MCF 10A (cell line): Measurements from ENCODE around the gene TNNT2. TPM values are rescaled to one million over a fixed set of nuclear protein-coding genes. Genes with fewer than 3 reads are reported as not detected.

Source experiments
- BruUV-seq: library from RNA; stranded (reverse); fragments of 400-500 nt; replicated peaks from 2 replicates; lab custom pipeline; 2021; lab: Mats Ljungman, UMichigan
- CTCF ChIA-PET: fragments of 300-600 bp; sonication (Branson Sonifier 250); formaldehyde crosslinking; extraction: SDS; loops from one replicate; lab custom pipeline; 2021; ENCODE audit warnings: antibody characterized with exemption, inconsistent platforms; lab: Yijun Ruan, JAX
- POLR2A ChIA-PET: fragments of 300-600, 350-650 bp; sonication (Branson Sonifier 250); formaldehyde crosslinking; extraction: SDS; loops from one replicate; lab custom pipeline; 2020; ENCODE audit warnings: antibody characterized with exemption, inconsistent platforms; lab: Yijun Ruan, JAX
- DNase-seq: peaks from one replicate; pipeline ENCODE4 v3.0.0-alpha.2; 2018; ENCODE audit not compliant: unreplicated experiment
- H3K27ac Mint-ChIP-seq: one replicate; pipeline ENCODE4 v1.8.0; 2022; ENCODE audit warnings: mild to moderate bottlenecking, low read depth, mixed read lengths; ENCODE audit not compliant: unreplicated experiment
- H3K27me3 Mint-ChIP-seq: one replicate; pipeline ENCODE4 v1.8.0; 2022; ENCODE audit warnings: mixed read lengths; ENCODE audit not compliant: insufficient read depth, unreplicated experiment
- H3K36me3 Mint-ChIP-seq: one replicate; pipeline ENCODE4 v1.8.0; 2022; ENCODE audit warnings: mild to moderate bottlenecking, moderate library complexity, mixed read lengths; ENCODE audit not compliant: insufficient read depth, unreplicated experiment
- H3K4me1 Mint-ChIP-seq: one replicate; pipeline ENCODE4 v1.8.0; 2022; ENCODE audit warnings: mixed read lengths; ENCODE audit not compliant: insufficient read depth, unreplicated experiment
- H3K4me3 Mint-ChIP-seq: one replicate; pipeline ENCODE4 v1.8.0; 2022; ENCODE audit warnings: mild to moderate bottlenecking, moderate library complexity, mixed read lengths; ENCODE audit not compliant: unreplicated experiment
- H3K9me3 Mint-ChIP-seq: one replicate; pipeline ENCODE4 v1.8.0; 2022; ENCODE audit warnings: mixed read lengths; ENCODE audit not compliant: unreplicated experiment
- CTCF ChIP-seq: fragments of 200-600 bp; IDR thresholded peaks from one replicate; pipeline ENCODE4 v1.8.0; 2022; ENCODE audit warnings: antibody characterized with exemption, mild to moderate bottlenecking; ENCODE audit not compliant: unreplicated experiment
- intact Hi-C: fragments of 100-400 bp; cut with micrococcal nuclease; formaldehyde crosslinking; loops from 2 replicates; pipeline ENCODE4 v1.14.1; 2022
- total RNA-seq: library from RNA; stranded (reverse); gene quantifications from 2 replicates; pipeline ENCODE4 v1.2.3, GENCODE V29; 2022

TNNT2 gene
- total RNA-seq, 1 experiment from 2014 or later, result 0.37 TPM

GRCh38 chr1:201354901-201355295 lies 22.6 kb downstream of the TNNT2 start:
- Mint-ChIP-seq H3K9me3 (no peaks in the 10 kb centered on the region), H3K4me1 (peaks cover 53% of the 10 kb centered on the region), H3K4me3 (no peak overlapping the region), H3K36me3 (no peaks in the 10 kb centered on the region), H3K27me3 (peaks cover 10% of the 10 kb centered on the region), H3K27ac (peak overlapping the region; percentile 28)
- BruUV-seq, result no TSS peak
- CTCF ChIA-PET, result interaction anchor here (0.6 to 15.6 kb wide), 20 partner anchors 8 to 213 kb away, joined by 3 to 550 read pairs (median 4); no protein-coding TSS in a partner anchor
- TF ChIP-seq CTCF, result no peak
- peak; percentile 40 for DNase-seq
- intact Hi-C loops, result no loop called here
- POLR2A ChIA-PET, result interaction anchor here (0.6 to 11.7 kb wide), 13 partner anchors 10 to 972 kb away, joined by 3 to 159 read pairs (median 5); no protein-coding TSS in a partner anchor

- Mint-ChIP-seq H3K4me1 (peaks cover 47% of the 10 kb centered on the region), H3K4me3 (no peak overlapping the region), H3K27ac (peak overlapping the region; percentile 63), H3K27me3 (peaks cover 10% of the 10 kb centered on the region), H3K36me3 (no peaks in the 10 kb centered on the region), H3K9me3 (no peaks in the 10 kb centered on the region)
- CTCF ChIA-PET, result interaction anchor here (0.6 to 15.6 kb wide), 17 partner anchors 7 to 131 kb away, joined by 3 to 550 read pairs (median 6); no protein-coding TSS in a partner anchor
- TF ChIP-seq CTCF, result no peak
- DNase-seq, result no peak
- intact Hi-C loops, result no loop called here
- POLR2A ChIA-PET, result interaction anchor here (0.6 to 11.7 kb wide), 14 partner anchors 32 to 971 kb away, joined by 3 to 159 read pairs (median 4); no protein-coding TSS in a partner anchor
- no TSS peak for BruUV-seq
Measured at GRCh38 chr1:201354151-201354900, 23.2 kb downstream of the TNNT2 start.

- no TSS peak for BruUV-seq
- H3K27me3 Mint-ChIP-seq, result peaks cover 10% of the 10 kb centered on the region
- intact Hi-C loops, result no loop called here
- DNase-seq, result peak; percentile 79
- no peak overlapping the region for H3K4me3 Mint-ChIP-seq
- H3K4me1 Mint-ChIP-seq, result peaks cover 38% of the 10 kb centered on the region
- H3K27ac Mint-ChIP-seq, result peak overlapping the region; percentile 63
- H3K36me3 Mint-ChIP-seq, result no peaks in the 10 kb centered on the region
- no peaks in the 10 kb centered on the region for H3K9me3 Mint-ChIP-seq
- POLR2A ChIA-PET, result interaction anchor here (0.5 to 11.7 kb wide), 16 partner anchors 18 to 693 kb away, joined by 3 to 159 read pairs (median 4); no protein-coding TSS in a partner anchor
- CTCF ChIA-PET, result interaction anchor here (0.6 to 15.6 kb wide), 20 partner anchors 6 to 133 kb away, joined by 3 to 550 read pairs (median 5); no protein-coding TSS in a partner anchor
- no peak for TF ChIP-seq CTCF
Measured at GRCh38 chr1:201353186-201353940, 24.1 kb downstream of the TNNT2 start.

GRCh38 chr1:201351617-201352016 lies 25.9 kb downstream of the TNNT2 start:
- ChIA-PET CTCF (no interaction called here), POLR2A (no interaction called here)
- Mint-ChIP-seq H3K27me3 (peaks cover 10% of the 10 kb centered on the region), H3K4me1 (peaks cover 41% of the 10 kb centered on the region), H3K9me3 (no peaks in the 10 kb centered on the region), H3K27ac (peak overlapping the region; percentile 1), H3K4me3 (no peak overlapping the region), H3K36me3 (no peaks in the 10 kb centered on the region)
- no TSS peak for BruUV-seq
- intact Hi-C loops, result no loop called here
- DNase-seq, result no peak
- no peak for TF ChIP-seq CTCF
